Parathyroid adenoma (tissue), 2 donors: Measurements from ENCODE around the gene ACOX3.
"Not testable (repeated sequence)": the region's sequence is repeated elsewhere in the genome, so short reads cannot be mapped to it uniquely, and the experiment has no call there.

Experiments
- H2AFZ ChIP-seq: fragments of 300-600 bp; sonication (generic); one replicate; pipeline ENCODE4 v1.7.0; 2017; ENCODE audit warnings: antibody characterized with exemption, mild to moderate bottlenecking
- H3K27ac ChIP-seq: fragments of 300-600 bp; sonication (generic); one replicate; pipeline ENCODE4 v1.7.0; 2017
- H3K27me3 ChIP-seq: fragments of 300-600 bp; sonication (generic); one replicate; pipeline ENCODE4 v1.7.0; 2017; ENCODE audit warnings: low read length; ENCODE audit not compliant: control insufficient read depth, insufficient read depth
- H3K36me3 ChIP-seq: fragments of 300-600 bp; sonication (generic); one replicate; pipeline ENCODE4 v1.7.0; 2017; ENCODE audit warnings: low read length; ENCODE audit not compliant: control insufficient read depth, insufficient read depth
- H3K4me1 ChIP-seq: fragments of 300-600 bp; sonication (generic); one replicate; pipeline ENCODE4 v1.7.0; 2017; ENCODE audit warnings: control low read depth
- H3K4me2 ChIP-seq: fragments of 300-600 bp; sonication (generic); one replicate; pipeline ENCODE4 v1.7.0; 2017; ENCODE audit warnings: low read length
- H3K4me3 ChIP-seq: fragments of 300-600 bp; sonication (generic); one replicate; pipeline ENCODE4 v1.7.0; 2017; ENCODE audit warnings: low read depth, low read length
- H3K79me2 ChIP-seq: fragments of 300-600 bp; sonication (generic); one replicate; pipeline ENCODE4 v1.7.0; 2017; ENCODE audit warnings: control low read depth
- H3K9ac ChIP-seq: fragments of 300-600 bp; sonication (generic); one replicate; pipeline ENCODE4 v1.7.0; 2017; ENCODE audit warnings: mild to moderate bottlenecking
- H3K9me3 ChIP-seq: fragments of 300-600 bp; sonication (generic); one replicate; pipeline ENCODE4 v1.7.0; 2017; ENCODE audit warnings: low read length; ENCODE audit not compliant: control insufficient read depth
- TF ChIP-seq, protein P1 (sequence below): fragments of 300-600 bp; sonication (generic); IDR thresholded peaks from one replicate; pipeline ENCODE4 v1.7.0; 2017; ENCODE audit warnings: antibody characterized with exemption, mild to moderate bottlenecking
- donor health status: primary hyperparathyroidism.

The ACOX3 gene

DNA sequence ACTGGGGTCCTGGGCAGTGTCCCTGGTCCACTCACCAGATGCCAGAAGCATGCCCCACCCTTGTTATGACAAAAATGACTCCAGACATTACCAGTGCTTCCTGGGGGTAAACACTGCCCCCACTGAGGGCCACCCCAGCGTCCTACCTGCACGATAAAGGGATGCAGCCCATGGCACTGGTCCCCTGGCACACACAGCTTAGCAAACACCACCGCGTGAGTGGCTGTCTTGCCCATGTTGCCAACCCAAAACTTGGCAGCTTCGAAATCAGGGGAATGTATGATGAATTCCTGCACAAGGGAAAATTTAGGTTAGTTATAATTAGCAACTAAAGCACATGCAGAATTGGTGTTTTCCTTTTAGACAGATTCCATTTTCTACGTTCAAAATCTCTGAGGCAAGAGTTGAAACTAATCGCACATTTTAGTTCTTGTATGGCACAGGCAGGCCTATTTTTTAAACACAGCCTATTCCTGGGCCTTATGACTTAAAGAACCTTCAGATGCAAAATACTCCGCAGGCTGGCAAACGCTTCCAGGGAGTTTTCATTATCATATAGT, 30.4 kb downstream of the ACOX3 start:
- no peak overlapping the region for H3K4me3 ChIP-seq
- H3K9me3 ChIP-seq: no peaks in the 10 kb centered on the region
- no peak overlapping the region for H3K27ac ChIP-seq
- no peaks in the 10 kb centered on the region for H3K36me3 ChIP-seq
- H2AFZ ChIP-seq: no peak overlapping the region
- H3K4me2 ChIP-seq: no peak overlapping the region
- no peak overlapping the region for H3K9ac ChIP-seq
- H3K27me3 ChIP-seq: no peaks in the 10 kb centered on the region
- TF ChIP-seq, protein P1, sequence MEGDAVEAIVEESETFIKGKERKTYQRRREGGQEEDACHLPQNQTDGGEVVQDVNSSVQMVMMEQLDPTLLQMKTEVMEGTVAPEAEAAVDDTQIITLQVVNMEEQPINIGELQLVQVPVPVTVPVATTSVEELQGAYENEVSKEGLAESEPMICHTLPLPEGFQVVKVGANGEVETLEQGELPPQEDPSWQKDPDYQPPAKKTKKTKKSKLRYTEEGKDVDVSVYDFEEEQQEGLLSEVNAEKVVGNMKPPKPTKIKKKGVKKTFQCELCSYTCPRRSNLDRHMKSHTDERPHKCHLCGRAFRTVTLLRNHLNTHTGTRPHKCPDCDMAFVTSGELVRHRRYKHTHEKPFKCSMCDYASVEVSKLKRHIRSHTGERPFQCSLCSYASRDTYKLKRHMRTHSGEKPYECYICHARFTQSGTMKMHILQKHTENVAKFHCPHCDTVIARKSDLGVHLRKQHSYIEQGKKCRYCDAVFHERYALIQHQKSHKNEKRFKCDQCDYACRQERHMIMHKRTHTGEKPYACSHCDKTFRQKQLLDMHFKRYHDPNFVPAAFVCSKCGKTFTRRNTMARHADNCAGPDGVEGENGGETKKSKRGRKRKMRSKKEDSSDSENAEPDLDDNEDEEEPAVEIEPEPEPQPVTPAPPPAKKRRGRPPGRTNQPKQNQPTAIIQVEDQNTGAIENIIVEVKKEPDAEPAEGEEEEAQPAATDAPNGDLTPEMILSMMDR: no peak
- H3K79me2 ChIP-seq: no peaks in the 10 kb centered on the region
- no peaks in the 10 kb centered on the region for H3K4me1 ChIP-seq

DNA sequence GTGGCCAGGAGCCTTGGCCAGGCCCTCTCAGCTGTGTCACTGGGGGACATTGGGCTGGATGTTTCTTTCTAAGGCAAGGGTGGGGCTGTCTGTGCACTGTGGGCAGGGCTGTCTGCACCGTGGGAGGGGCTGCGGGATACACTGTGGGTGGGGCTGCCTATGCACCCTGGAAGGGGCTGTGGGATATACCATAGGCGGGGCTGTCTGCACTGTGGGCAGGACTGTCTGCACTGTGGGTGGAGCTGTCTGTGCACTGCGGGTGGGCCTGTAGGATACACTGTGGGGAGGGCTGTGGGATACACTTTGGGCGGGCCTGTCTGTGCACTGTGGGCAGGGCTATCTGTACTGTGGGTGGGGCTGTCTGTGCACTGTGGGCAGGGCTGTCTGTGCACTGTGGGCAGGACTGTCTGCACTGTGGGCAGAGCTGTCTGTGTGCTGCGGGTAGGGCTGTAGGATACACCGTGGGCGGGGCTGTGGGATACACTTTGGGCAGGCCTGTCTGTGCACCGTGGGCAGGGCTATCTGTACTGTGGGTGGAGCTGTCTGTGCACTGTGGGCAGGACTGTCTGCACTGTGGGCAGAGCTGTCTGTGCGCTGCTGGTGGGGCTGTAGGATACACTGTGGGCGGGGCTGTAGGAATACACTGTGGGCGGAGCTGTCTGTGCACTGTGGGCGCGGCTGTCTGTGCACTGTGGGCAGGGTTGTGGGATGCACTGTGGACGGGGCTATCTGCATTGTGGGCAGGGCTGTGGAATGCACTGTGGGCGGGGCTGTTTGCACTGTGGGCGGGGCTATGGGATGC, 31.1 kb downstream of the ACOX3 start:
- no peaks in the 10 kb centered on the region for H3K9me3 ChIP-seq
- TF ChIP-seq, protein P1: no peak
- no peaks in the 10 kb centered on the region for H3K4me1 ChIP-seq
- H3K27ac ChIP-seq: no peak overlapping the region
- no peaks in the 10 kb centered on the region for H3K79me2 ChIP-seq
- H3K9ac ChIP-seq: no peak overlapping the region
- H3K27me3 ChIP-seq: no peaks in the 10 kb centered on the region
- no peak overlapping the region for H3K4me2 ChIP-seq
- H2AFZ ChIP-seq: no peak overlapping the region
- H3K36me3 ChIP-seq: no peaks in the 10 kb centered on the region
- no peak overlapping the region for H3K4me3 ChIP-seq

DNA sequence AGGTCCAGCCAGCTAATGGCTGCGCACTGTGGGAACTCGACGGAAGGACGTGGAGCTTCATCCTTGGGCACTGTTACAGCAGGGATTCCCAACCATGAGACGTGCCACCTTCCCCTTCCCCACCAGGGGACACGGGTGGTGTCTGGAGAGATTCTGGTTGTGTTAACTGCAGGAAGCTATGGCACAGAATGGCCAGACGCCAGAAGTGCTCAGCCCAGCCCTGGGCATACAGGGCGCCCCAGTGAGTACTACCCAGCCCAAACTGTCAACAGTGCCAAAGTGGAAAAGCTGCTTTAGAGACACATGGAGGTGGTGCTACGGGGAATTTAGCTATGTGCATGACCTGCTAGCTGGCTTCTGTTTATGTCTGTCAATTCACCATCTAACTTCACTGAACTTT, 32.8 kb downstream of the ACOX3 start:
- Histone ChIP-seq H3K4me1 (no peaks in the 10 kb centered on the region), H3K27me3 (no peaks in the 10 kb centered on the region)
- TF ChIP-seq, protein P1: no peak

GRCh38 chr4:8407316-8407715, 33.2 kb downstream of the ACOX3 start:
- no peaks in the 10 kb centered on the region for H3K79me2 ChIP-seq
- H3K27me3 ChIP-seq: no peaks in the 10 kb centered on the region
- H3K36me3 ChIP-seq: no peaks in the 10 kb centered on the region
- no peak overlapping the region for H3K4me2 ChIP-seq
- no peak overlapping the region for H3K27ac ChIP-seq
- H3K9me3 ChIP-seq: no peaks in the 10 kb centered on the region
- TF ChIP-seq, protein P1: no peak
- no peak overlapping the region for H3K9ac ChIP-seq
- H3K4me3 ChIP-seq: no peak overlapping the region
- H2AFZ ChIP-seq: no peak overlapping the region
- H3K4me1 ChIP-seq: no peaks in the 10 kb centered on the region

More for the DNA sequence above, 32.8 kb downstream of the ACOX3 start:
- no peaks in the 10 kb centered on the region for H3K9me3 ChIP-seq
- no peak overlapping the region for H2AFZ ChIP-seq
- no peak overlapping the region for H3K4me3 ChIP-seq
- no peak overlapping the region for H3K4me2 ChIP-seq
- no peaks in the 10 kb centered on the region for H3K79me2 ChIP-seq
- no peak overlapping the region for H3K9ac ChIP-seq
- no peak overlapping the region for H3K27ac ChIP-seq
- no peaks in the 10 kb centered on the region for H3K36me3 ChIP-seq

DNA sequence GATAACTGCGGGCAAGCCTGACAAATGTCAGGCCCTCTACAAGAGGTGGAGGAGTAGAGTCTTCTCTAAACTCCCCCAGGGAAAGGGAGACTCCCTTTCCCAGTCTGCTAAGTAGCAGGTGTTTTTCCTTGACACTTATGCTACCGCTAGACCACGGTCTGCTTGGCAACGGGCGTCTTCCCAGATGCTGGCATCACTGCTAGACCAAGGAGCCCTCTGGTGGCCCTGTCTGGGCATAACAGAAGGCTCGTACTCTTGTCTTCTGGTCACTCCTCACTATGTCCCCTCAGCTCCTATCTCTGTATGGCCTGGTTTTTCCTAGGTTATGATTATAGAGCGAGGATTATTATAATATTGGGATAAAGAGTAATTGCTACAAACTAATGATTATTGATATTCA, 33.6 kb downstream of the ACOX3 start:
- not testable (repeated sequence) for H3K27me3 ChIP-seq, H3K27ac ChIP-seq, H3K79me2 ChIP-seq, H3K4me3 ChIP-seq, H3K9ac ChIP-seq, H3K9me3 ChIP-seq, H3K4me1 ChIP-seq, H2AFZ ChIP-seq, H3K4me2 ChIP-seq, H3K36me3 ChIP-seq
- TF ChIP-seq, protein P1: peak; percentile 24
